H1 (cell line): ENCODE measurements around the gene TAPBPL. TPM values are rescaled to one million over a fixed set of nuclear protein-coding genes. Genes with fewer than 3 reads are reported as not detected.

Source experiments
- ATF3 ChIP-seq: IDR thresholded peaks from 2 replicates; pipeline ENCODE4 v1.6.1; 2011; ENCODE audit warnings: low read depth, mild to moderate bottlenecking, low read length; ENCODE audit not compliant: insufficient read depth
- BACH1 ChIP-seq: IDR thresholded peaks from 2 replicates; pipeline ENCODE4 v1.6.1; 2012; ENCODE audit warnings: low read length, improper control_type of control experiment
- BCL11A ChIP-seq, 2 experiments: IDR thresholded peaks; one replicate each; pipeline ENCODE4 v1.6.1; 2011; ENCODE audit warnings: low read depth in 2 of 2, low read length in 2 of 2, mild to moderate bottlenecking in 2 of 2
- CBX8 ChIP-seq: fragments of 300-800, 300-1000 bp; sonication (generic); IDR thresholded peaks from 2 replicates; pipeline ENCODE4 v1.7.1; 2016; ENCODE audit warnings: low read depth, low read length, borderline replicate concordance
- CEBPB ChIP-seq: IDR thresholded peaks from 2 replicates; pipeline ENCODE4 v1.6.1; 2012; ENCODE audit warnings: low read depth, low read length
- CREB1 ChIP-seq: IDR thresholded peaks from 2 replicates; pipeline ENCODE4 v1.6.1; 2012; ENCODE audit warnings: inconsistent platforms
- FOSL1 ChIP-seq: IDR thresholded peaks from 2 replicates; pipeline ENCODE4 v1.6.1; 2011; ENCODE audit warnings: mild to moderate bottlenecking, low read depth, low read length, moderate library complexity; ENCODE audit not compliant: insufficient read depth
- GTF2F1 ChIP-seq: IDR thresholded peaks from 2 replicates; pipeline ENCODE4 v1.6.1; 2012; ENCODE audit warnings: low read depth, low read length, improper control_type of control experiment, borderline replicate concordance
- NANOG ChIP-seq: IDR thresholded peaks from 2 replicates; pipeline ENCODE4 v1.6.1; 2011; ENCODE audit warnings: low read length, low read depth, mild to moderate bottlenecking, inconsistent platforms; ENCODE audit not compliant: insufficient read depth, poor library complexity, severe bottlenecking
- NRF1 ChIP-seq: IDR thresholded peaks from 2 replicates; pipeline ENCODE4 v1.6.1; 2011; ENCODE audit warnings: mild to moderate bottlenecking, low read depth, low read length, improper control_type of control experiment
- POU5F1 ChIP-seq: IDR thresholded peaks from 2 replicates; pipeline ENCODE4 v1.6.1; 2011; ENCODE audit warnings: low read depth, mild to moderate bottlenecking, low read length, moderate library complexity
- RAD21 ChIP-seq, 2 experiments: IDR thresholded peaks in 1 of 2; conservative IDR thresholded peaks in 1 of 2; 2 replicates each; pipeline ENCODE4 v1.6.1; 2011; ENCODE audit warnings: low read depth in 2 of 2, low read length in 2 of 2, improper control_type of control experiment in 1 of 2, inconsistent platforms in 1 of 2, mild to moderate bottlenecking in 1 of 2, moderate library complexity in 1 of 2
- RXRA ChIP-seq: IDR thresholded peaks from 2 replicates; pipeline ENCODE4 v1.6.1; 2011; ENCODE audit warnings: low read depth, mild to moderate bottlenecking, low read length, moderate library complexity; ENCODE audit not compliant: insufficient read depth
- SAP30 ChIP-seq: fragments of 300-600 bp; sonication (generic); IDR thresholded peaks from 2 replicates; pipeline ENCODE4 v1.7.1; 2012; ENCODE audit warnings: low read length, moderate library complexity, mild to moderate bottlenecking, inconsistent platforms; ENCODE audit not compliant: insufficient read depth, insufficient replicate concordance
- SP1 ChIP-seq: IDR thresholded peaks from 2 replicates; pipeline ENCODE4 v1.6.1; 2011; ENCODE audit warnings: low read depth, low read length
- SRF ChIP-seq: IDR thresholded peaks from 2 replicates; pipeline ENCODE4 v1.6.1; 2011; ENCODE audit warnings: mild to moderate bottlenecking, low read depth, low read length, moderate library complexity
- TBP ChIP-seq: IDR thresholded peaks from 2 replicates; pipeline ENCODE4 v1.6.1; 2011; ENCODE audit warnings: low read depth, low read length, improper control_type of control experiment
- TCF12 ChIP-seq: IDR thresholded peaks from 2 replicates; pipeline ENCODE4 v1.6.1; 2011; ENCODE audit warnings: low read depth, mild to moderate bottlenecking, low read length
- TEAD4 ChIP-seq: IDR thresholded peaks from 2 replicates; pipeline ENCODE4 v1.6.1; 2012; ENCODE audit warnings: low read depth, low read length, inconsistent platforms, mixed read lengths
- USF2 ChIP-seq: IDR thresholded peaks from 2 replicates; pipeline ENCODE4 v1.6.1; 2011; ENCODE audit warnings: low read length, improper control_type of control experiment
- polyA plus RNA-seq, 7 experiments: library from polyadenylated mRNA; depleted of rRNA in 3 of 7; stranded (reverse) in 5 of 7; unstranded in 2 of 7; fragments of >200 nt in 5 of 7; fragments of 200-250 nt in 2 of 7; gene quantifications; 1 replicate in 5 of 7; 2 replicates in 1 of 7; 4 replicates in 1 of 7; pipeline versions ENCODE4 v1.2.1 to v1.2.3, GENCODE V29; 2011 to 2013; ENCODE audit warnings: missing spikeins in 2 of 7, mixed read lengths in 2 of 7
- total RNA-seq: library from RNA; stranded (reverse); fragmentation: NEBNext Ultra II Directional; extraction: Animal tissue kit (Norgen Biotek cat#: 25700); gene quantifications from 2 replicates; pipeline ENCODE4 v1.2.1, GENCODE V29; 2021
- TF ChIP-seq, protein P1 (sequence below): IDR thresholded peaks from 2 replicates; pipeline ENCODE4 v1.6.1; 2012; ENCODE audit warnings: low read length, inconsistent platforms

The TAPBPL gene
- total and polyA plus RNA-seq, 2 of the 8 experiments (the other 6 are each of a cell fraction or from before 2014, with no cell fraction given), result 0.61 to 1.5 TPM

- TF ChIP-seq ATF3 (no peak), SAP30 (peak; percentile 30), BACH1 (no peak), USF2 (no peak), POU5F1 (no peak), NRF1 (0 out of 2 replicates have a peak, but pooled peaks have one; percentile 11), SP1 (peak; percentile 90), RXRA (no peak), GTF2F1 (no peak; the same call in 1 of the 2 replicates), CEBPB (peak; percentile 53; the same call in 1 of the 2 replicates), NANOG (peak; percentile 1), RAD21 (IDR thresholded peaks at IDR 0.05 in 1 of 2, conservative IDR thresholded peaks at IDR 0.05 in 1 of 2; ENCODE audit: low read depth in 2 of 2, low read length in 2 of 2) (no peak), TCF12 (peak; percentile 66; the same call in 1 of the 2 replicates), CREB1 (peak; percentile 60; the same call in 1 of the 2 replicates), FOSL1 (no peak), TBP (peak; percentile 96), BCL11A (IDR thresholded peaks at IDR 0.05; ENCODE audit: low read depth in 2 of 2, low read length in 2 of 2) (no peak), CBX8 (no peak), SRF (no peak), TEAD4 (no peak)
- TF ChIP-seq, protein P1, sequence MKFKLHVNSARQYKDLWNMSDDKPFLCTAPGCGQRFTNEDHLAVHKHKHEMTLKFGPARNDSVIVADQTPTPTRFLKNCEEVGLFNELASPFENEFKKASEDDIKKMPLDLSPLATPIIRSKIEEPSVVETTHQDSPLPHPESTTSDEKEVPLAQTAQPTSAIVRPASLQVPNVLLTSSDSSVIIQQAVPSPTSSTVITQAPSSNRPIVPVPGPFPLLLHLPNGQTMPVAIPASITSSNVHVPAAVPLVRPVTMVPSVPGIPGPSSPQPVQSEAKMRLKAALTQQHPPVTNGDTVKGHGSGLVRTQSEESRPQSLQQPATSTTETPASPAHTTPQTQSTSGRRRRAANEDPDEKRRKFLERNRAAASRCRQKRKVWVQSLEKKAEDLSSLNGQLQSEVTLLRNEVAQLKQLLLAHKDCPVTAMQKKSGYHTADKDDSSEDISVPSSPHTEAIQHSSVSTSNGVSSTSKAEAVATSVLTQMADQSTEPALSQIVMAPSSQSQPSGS, result no peak
These were observed 18.7 kb downstream of the TAPBPL start, which contains the start of gene VAMP1 (continued) for GRCh38 chr12:6470375-6471163.
